Breast epithelium (tissue), 3 donors: Measurements from ENCODE around the gene UQCC2.

Experiments used
- POLR2A ChIP-seq: fragments of 450-650 bp; IDR thresholded peaks from one replicate; pipeline ENCODE4 v1.6.1; 2016; ENCODE audit warnings: antibody characterized with exemption, mild to moderate bottlenecking, moderate library complexity
- TF ChIP-seq, protein P1 (sequence below), 3 donors: fragments of 450-650 bp; IDR thresholded peaks; one replicate each; pipeline ENCODE4 v1.5.1; 2016 to 2017; ENCODE audit warnings: antibody characterized with exemption in 3 of 3, mild to moderate bottlenecking in 3 of 3, moderate library complexity in 3 of 3

DNA sequence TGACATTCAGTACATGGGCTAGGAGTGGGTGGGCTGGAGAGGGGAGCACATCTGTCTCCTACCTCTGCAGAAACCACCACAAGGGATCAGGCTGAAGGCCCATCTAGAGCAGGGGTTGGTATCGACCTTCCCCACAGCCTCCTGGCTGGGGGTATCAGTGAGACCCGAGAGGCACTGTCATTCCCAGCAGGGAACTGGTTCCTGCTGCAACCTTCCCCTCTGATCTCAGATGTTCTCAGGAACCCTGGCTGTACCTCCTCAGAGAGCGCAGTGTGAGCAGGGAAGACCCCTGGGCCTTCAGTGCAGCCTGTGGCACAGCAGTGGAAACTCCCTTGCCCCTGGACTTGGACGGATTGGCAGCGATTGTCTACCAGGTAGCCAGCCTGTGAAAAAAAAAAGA is 27.4 kb upstream of the UQCC2 start:
- TF ChIP-seq, protein P1, sequence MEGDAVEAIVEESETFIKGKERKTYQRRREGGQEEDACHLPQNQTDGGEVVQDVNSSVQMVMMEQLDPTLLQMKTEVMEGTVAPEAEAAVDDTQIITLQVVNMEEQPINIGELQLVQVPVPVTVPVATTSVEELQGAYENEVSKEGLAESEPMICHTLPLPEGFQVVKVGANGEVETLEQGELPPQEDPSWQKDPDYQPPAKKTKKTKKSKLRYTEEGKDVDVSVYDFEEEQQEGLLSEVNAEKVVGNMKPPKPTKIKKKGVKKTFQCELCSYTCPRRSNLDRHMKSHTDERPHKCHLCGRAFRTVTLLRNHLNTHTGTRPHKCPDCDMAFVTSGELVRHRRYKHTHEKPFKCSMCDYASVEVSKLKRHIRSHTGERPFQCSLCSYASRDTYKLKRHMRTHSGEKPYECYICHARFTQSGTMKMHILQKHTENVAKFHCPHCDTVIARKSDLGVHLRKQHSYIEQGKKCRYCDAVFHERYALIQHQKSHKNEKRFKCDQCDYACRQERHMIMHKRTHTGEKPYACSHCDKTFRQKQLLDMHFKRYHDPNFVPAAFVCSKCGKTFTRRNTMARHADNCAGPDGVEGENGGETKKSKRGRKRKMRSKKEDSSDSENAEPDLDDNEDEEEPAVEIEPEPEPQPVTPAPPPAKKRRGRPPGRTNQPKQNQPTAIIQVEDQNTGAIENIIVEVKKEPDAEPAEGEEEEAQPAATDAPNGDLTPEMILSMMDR (IDR thresholded peaks at IDR 0.05): no peak
- TF ChIP-seq POLR2A: no peak
